Caco-2 (cell line): ENCODE data around the gene PPP6R3. TPM values are rescaled to one million over a fixed set of nuclear protein-coding genes. Genes with fewer than 3 reads are reported as not detected.
"Not testable (repeated sequence)": the region's sequence is repeated elsewhere in the genome, so short reads cannot be mapped to it uniquely, and the experiment has no call there.

Experiments
- BruUV-seq: library from RNA; stranded (reverse); fragments of 400-500 nt; replicated peaks from 2 replicates; lab custom pipeline; 2021; lab: Mats Ljungman, UMichigan
- CTCF ChIA-PET: fragments of 300-600 bp; sonication (Branson Sonifier 250); formaldehyde crosslinking; loops from one replicate; lab custom pipeline; 2022; ENCODE audit warnings: antibody characterized with exemption; lab: Charles Lee
- POLR2A ChIA-PET: fragments of 300-600 bp; sonication (Branson Sonifier 250); formaldehyde crosslinking; loops from one replicate; lab custom pipeline; 2022; ENCODE audit warnings: antibody characterized with exemption; lab: Charles Lee
- DNase-seq, 2 experiments: peaks; one replicate each; pipeline versions ENCODE4 v3.0.0 to v3.0.0-alpha.2; 2020 to 2022
- H3K27me3 ChIP-seq: replicated peaks from 2 replicates; pipeline ENCODE4 v1.6.0; 2011; ENCODE audit warnings: low read length; ENCODE audit not compliant: control insufficient read depth, insufficient read depth
- H3K36me3 ChIP-seq: 2 replicates; pipeline ENCODE4 v1.5.1; 2011; ENCODE audit warnings: low read length; ENCODE audit not compliant: control insufficient read depth, insufficient read depth
- H3K4me1 ChIP-seq: fragments of 250-450 bp; sonication (Bioruptor Pico); 2 replicates; pipeline ENCODE4 v1.5.1; 2020; ENCODE audit warnings: mild to moderate bottlenecking
- H3K4me3 ChIP-seq: 2 replicates; pipeline ENCODE4 v1.5.1; 2011; ENCODE audit warnings: low read depth, mild to moderate bottlenecking, control low read depth, low read length
- H3K9me3 ChIP-seq: fragments of 250-450 bp; sonication (Bioruptor Pico); 2 replicates; pipeline ENCODE4 v1.5.1; 2020; ENCODE audit warnings: mild to moderate bottlenecking, moderate library complexity
- H3K27ac Mint-ChIP-seq: one replicate; pipeline ENCODE4 v1.8.0; 2022; ENCODE audit warnings: mixed read lengths; ENCODE audit not compliant: unreplicated experiment
- H3K27me3 Mint-ChIP-seq: one replicate; pipeline ENCODE4 v1.8.0; 2022; ENCODE audit warnings: mixed read lengths; ENCODE audit not compliant: insufficient read depth, unreplicated experiment
- H3K36me3 Mint-ChIP-seq: one replicate; pipeline ENCODE4 v1.8.0; 2022; ENCODE audit warnings: mild to moderate bottlenecking, mixed read lengths; ENCODE audit not compliant: insufficient read depth, unreplicated experiment
- H3K4me1 Mint-ChIP-seq: one replicate; pipeline ENCODE4 v1.8.0; 2022; ENCODE audit warnings: low read depth, mixed read lengths; ENCODE audit not compliant: unreplicated experiment
- H3K4me3 Mint-ChIP-seq: one replicate; pipeline ENCODE4 v1.8.0; 2022; ENCODE audit warnings: mild to moderate bottlenecking, moderate library complexity, mixed read lengths; ENCODE audit not compliant: unreplicated experiment
- H3K9me3 Mint-ChIP-seq: one replicate; pipeline ENCODE4 v1.8.0; 2022; ENCODE audit warnings: mixed read lengths; ENCODE audit not compliant: unreplicated experiment
- intact Hi-C: fragments of 100-400 bp; cut with micrococcal nuclease; formaldehyde crosslinking; loops from one replicate; pipeline ENCODE4 v1.10.0; 2022; ENCODE audit not compliant: unreplicated experiment
- total RNA-seq: library from RNA; stranded (reverse); gene quantifications from 2 replicates; pipeline ENCODE4 v1.2.3, GENCODE V29; 2022
- TF ChIP-seq, protein P1 (sequence below), 2 experiments: fragments of 200-600 bp in 1 of 2; IDR thresholded peaks; 1 replicate in 1 of 2; 2 replicates in 1 of 2; pipeline versions ENCODE4 v1.5.1 to v1.8.0; 2011 to 2022; ENCODE audit warnings: antibody characterized with exemption in 1 of 2, control low read depth in 1 of 2, inconsistent platforms in 1 of 2, low read depth in 1 of 2, low read length in 1 of 2, mild to moderate bottlenecking in 1 of 2, moderate library complexity in 1 of 2; ENCODE audit not compliant: insufficient read depth in 1 of 2, severe bottlenecking in 1 of 2, unreplicated experiment in 1 of 2

Gene PPP6R3
- total RNA-seq, 1 experiment from 2014 or later = 276 TPM

- H3K36me3 ChIP-seq = peaks cover 10% of the 10 kb centered on the region; the same call in 1 of the 2 replicates
- TF ChIP-seq, protein P1, sequence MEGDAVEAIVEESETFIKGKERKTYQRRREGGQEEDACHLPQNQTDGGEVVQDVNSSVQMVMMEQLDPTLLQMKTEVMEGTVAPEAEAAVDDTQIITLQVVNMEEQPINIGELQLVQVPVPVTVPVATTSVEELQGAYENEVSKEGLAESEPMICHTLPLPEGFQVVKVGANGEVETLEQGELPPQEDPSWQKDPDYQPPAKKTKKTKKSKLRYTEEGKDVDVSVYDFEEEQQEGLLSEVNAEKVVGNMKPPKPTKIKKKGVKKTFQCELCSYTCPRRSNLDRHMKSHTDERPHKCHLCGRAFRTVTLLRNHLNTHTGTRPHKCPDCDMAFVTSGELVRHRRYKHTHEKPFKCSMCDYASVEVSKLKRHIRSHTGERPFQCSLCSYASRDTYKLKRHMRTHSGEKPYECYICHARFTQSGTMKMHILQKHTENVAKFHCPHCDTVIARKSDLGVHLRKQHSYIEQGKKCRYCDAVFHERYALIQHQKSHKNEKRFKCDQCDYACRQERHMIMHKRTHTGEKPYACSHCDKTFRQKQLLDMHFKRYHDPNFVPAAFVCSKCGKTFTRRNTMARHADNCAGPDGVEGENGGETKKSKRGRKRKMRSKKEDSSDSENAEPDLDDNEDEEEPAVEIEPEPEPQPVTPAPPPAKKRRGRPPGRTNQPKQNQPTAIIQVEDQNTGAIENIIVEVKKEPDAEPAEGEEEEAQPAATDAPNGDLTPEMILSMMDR (IDR thresholded peaks at IDR 0.05; ENCODE audit: insufficient read depth in 1 of 2, low read depth in 1 of 2, low read length in 1 of 2, severe bottlenecking in 1 of 2, unreplicated experiment in 1 of 2) = no peak
- peaks cover 93% of the 10 kb centered on the region for H3K36me3 Mint-ChIP-seq
- CTCF ChIA-PET = no interaction called here
- no peaks in the 10 kb centered on the region for H3K27me3 ChIP-seq
- BruUV-seq = no TSS peak
- H3K4me1 ChIP-seq = peaks cover 4% of the 10 kb centered on the region
- peaks cover 13% of the 10 kb centered on the region for H3K9me3 Mint-ChIP-seq
- no peak overlapping the region for H3K4me3 Mint-ChIP-seq
- DNase-seq = no peak
- no peak overlapping the region for H3K27ac Mint-ChIP-seq
- H3K4me1 Mint-ChIP-seq = peaks cover 25% of the 10 kb centered on the region
- no peaks in the 10 kb centered on the region for H3K9me3 ChIP-seq
- no peak overlapping the region for H3K4me3 ChIP-seq
- POLR2A ChIA-PET = interaction anchor here (0.6 kb wide), 2 partner anchors 15 to 1234 kb away, joined by 3 read pairs; no protein-coding TSS in a partner anchor
- intact Hi-C loops = no loop called here
- no peaks in the 10 kb centered on the region for H3K27me3 Mint-ChIP-seq
Observed at GRCh38 chr11:68473693-68474092, 13.1 kb downstream of the PPP6R3 start.

GRCh38 chr11:68475626-68476025 lies 15.1 kb downstream of the PPP6R3 start:
- H3K27me3 ChIP-seq, DNase-seq, H3K4me1 ChIP-seq, POLR2A ChIA-PET, intact Hi-C loops, H3K4me3 Mint-ChIP-seq, CTCF ChIA-PET, H3K27ac Mint-ChIP-seq, BruUV-seq, H3K4me3 ChIP-seq, H3K9me3 ChIP-seq, H3K36me3 ChIP-seq, H3K27me3 Mint-ChIP-seq: not testable (repeated sequence)
- Mint-ChIP-seq H3K36me3 (peaks cover 89% of the 10 kb centered on the region), H3K9me3 (peaks cover 24% of the 10 kb centered on the region), H3K4me1 (peaks cover 18% of the 10 kb centered on the region)

- TF ChIP-seq, protein P1 (IDR thresholded peaks at IDR 0.05; ENCODE audit: insufficient read depth in 1 of 2, low read depth in 1 of 2, low read length in 1 of 2, severe bottlenecking in 1 of 2, unreplicated experiment in 1 of 2) = no peak
Observed at GRCh38 chr11:68479390-68479789, 18.8 kb downstream of the PPP6R3 start.

More at GRCh38 chr11:68479390-68479789, 18.8 kb downstream of the PPP6R3 start:
- H3K9me3 Mint-ChIP-seq = peaks cover 20% of the 10 kb centered on the region
- no peak overlapping the region for H3K4me3 Mint-ChIP-seq
- Histone ChIP-seq H3K9me3 (no peaks in the 10 kb centered on the region), H3K27me3 (no peaks in the 10 kb centered on the region), H3K4me1 (no peaks in the 10 kb centered on the region), H3K36me3 (peaks cover 5% of the 10 kb centered on the region; the same call in 1 of the 2 replicates), H3K4me3 (no peak overlapping the region)
- no peaks in the 10 kb centered on the region for H3K27me3 Mint-ChIP-seq
- peaks cover 26% of the 10 kb centered on the region for H3K4me1 Mint-ChIP-seq
- peaks cover 75% of the 10 kb centered on the region for H3K36me3 Mint-ChIP-seq
- ChIA-PET CTCF (no interaction called here), POLR2A (no interaction called here)
- no peak for DNase-seq
- no TSS peak for BruUV-seq
- H3K27ac Mint-ChIP-seq = no peak overlapping the region
- intact Hi-C loops = no loop called here
